ENCODE measurements around the gene SURF1. TPM values are rescaled to one million over a fixed set of nuclear protein-coding genes. Genes with fewer than 3 reads are reported as not detected.
"Not testable (repeated sequence)": the region's sequence is repeated elsewhere in the genome, so short reads cannot be mapped to it uniquely, and the experiment has no call there.

Gene SURF1
- total and polyA plus RNA-seq, 9 of the 15 experiments (the other 6 are each of a cell fraction or from before 2014, with no cell fraction given): 16.1 to 31.3 (median 20.9) TPM

GRCh38 chr9:133335924-133336811 lies 20.1 kb downstream of the SURF1 start, which contains the start of gene SURF6 (continued):
- TF ChIP-seq, protein P1, sequence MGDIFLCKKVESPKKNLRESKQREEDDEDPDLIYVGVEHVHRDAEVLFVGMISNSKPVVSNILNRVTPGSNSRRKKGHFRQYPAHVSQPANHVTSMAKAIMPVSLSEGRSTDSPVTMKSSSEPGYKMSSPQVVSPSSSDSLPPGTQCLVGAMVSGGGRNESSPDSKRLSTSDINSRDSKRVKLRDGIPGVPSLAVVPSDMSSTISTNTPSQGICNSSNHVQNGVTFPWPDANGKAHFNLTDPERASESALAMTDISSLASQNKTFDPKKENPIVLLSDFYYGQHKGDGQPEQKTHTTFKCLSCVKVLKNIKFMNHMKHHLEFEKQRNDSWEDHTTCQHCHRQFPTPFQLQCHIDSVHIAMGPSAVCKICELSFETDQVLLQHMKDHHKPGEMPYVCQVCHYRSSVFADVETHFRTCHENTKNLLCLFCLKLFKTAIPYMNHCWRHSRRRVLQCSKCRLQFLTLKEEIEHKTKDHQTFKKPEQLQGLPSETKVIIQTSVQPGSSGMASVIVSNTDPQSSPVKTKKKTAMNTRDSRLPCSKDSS (IDR thresholded peaks at IDR 0.05; ENCODE audit: low read depth, partially characterized antibody): no peak

DNA sequence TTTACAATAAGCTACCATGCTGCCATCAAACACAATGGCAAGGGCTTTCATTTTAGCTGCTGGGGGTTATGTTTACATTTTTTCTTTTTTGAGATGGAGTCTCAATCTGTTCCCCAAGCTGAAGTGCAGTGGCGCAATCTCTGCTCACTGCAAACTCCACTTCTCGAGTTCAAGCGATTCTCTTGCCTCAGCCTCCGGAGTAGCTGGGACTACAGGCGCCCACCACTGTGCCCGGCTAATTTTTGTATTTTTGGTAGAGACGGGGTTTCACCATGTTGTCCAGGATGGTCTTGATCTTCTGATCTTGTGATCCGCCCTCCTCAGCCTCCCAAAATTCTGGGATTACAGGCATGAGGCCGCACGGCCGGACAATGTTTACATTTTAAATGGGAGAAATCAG lies 21.4 kb downstream of the SURF1 start:
- ChIA-PET CTCF (ENCODE audit: low intra/inter-chr PET ratio) (interaction anchor here (0.9 kb wide), 1 partner anchor 150 kb away, joined by 5 read pairs; no protein-coding TSS in a partner anchor), POLR2A (interaction anchor here (0.8 to 2.3 kb wide), 5 partner anchors 13 to 67 kb away, joined by 3 to 9 read pairs (median 3); partner anchors contain the start of genes MED22 and RPL7A)
- ATAC-seq; H4K20me1 ChIP-seq (replicated peaks; ENCODE audit: control insufficient read depth, insufficient read depth, low read length); H3K9me3 ChIP-seq (replicated peaks; ENCODE audit: control insufficient read depth, insufficient read depth, low read depth, low read length); H3K9me1 ChIP-seq (ENCODE audit: control insufficient read depth, insufficient read depth, low read length); H3K27me3 ChIP-seq (ENCODE audit: control insufficient read depth in 2 of 2, insufficient read depth in 2 of 2, low read length in 2 of 2); DNase-seq (ENCODE audit: extremely low read depth in 1 of 4, low spot score in 3 of 4); H3K27ac ChIP-seq (ENCODE audit: extremely low read depth, low read depth, low read length); intact Hi-C loops (cut with micrococcal nuclease); H2AFZ ChIP-seq (ENCODE audit: low read depth, low read length); BruUV-seq (replicated peaks): not testable (repeated sequence)
- Histone ChIP-seq H3K4me1 (replicated peaks in 1 of 2; ENCODE audit: control insufficient read depth in 2 of 2, insufficient read depth in 2 of 2, low read length in 2 of 2) (peaks cover 6 to 42% of the 10 kb centered on the region in 2 experiments; a peak in 4 of 5 replicates), H3K79me2 (ENCODE audit: control insufficient read depth, insufficient read depth, low read length) (peaks cover 39% of the 10 kb centered on the region), H3K9ac (ENCODE audit: insufficient read depth in 1 of 2, low read depth in 2 of 2, low read length in 2 of 2) (peak overlapping the region; percentile 85 to 96; a peak in 3 of 4 replicates), H3K36me3 (ENCODE audit: control insufficient read depth, insufficient read depth, low read length) (peaks cover 66% of the 10 kb centered on the region), H3K4me3 (peak overlapping the region; percentile 77), H3K4me2 (ENCODE audit: insufficient read depth, low read length) (peak overlapping the region; percentile 100)
- WGBS (ENCODE audit: insufficient coverage, low coverage, missing lambda C conversion rate): 20% methylated on average over 11 of the region's 11 CpGs
- in situ Hi-C loops (cut with MboI): loop anchor here (5.0 kb wide), 1 partner anchor 148 kb away; no protein-coding TSS in a partner anchor
- peak; percentile 48 for FAIRE-seq
- peak; percentile 37; the same call in 1 of the 2 replicates for TF ChIP-seq CEBPB (tag; IDR thresholded peaks at IDR 0.05)
